ENCODE data around the gene HAVCR1.

Gene HAVCR1

GRCh38 chr5:156991714-156992113, 67.2 kb downstream of the HAVCR1 start:
- DNase-seq (ENCODE audit: low read depth) = no peak

GRCh38 chr5:156984064-156984463, 74.9 kb downstream of the HAVCR1 start:
- DNase-seq (ENCODE audit: low read depth) = no peak

GRCh38 chr5:156981481-156981880, 77.4 kb downstream of the HAVCR1 start:
- no peak for DNase-seq (ENCODE audit: low read depth)

All from GM04503 (cell line).